ENCODE results near the gene PCCB. TPM values are rescaled to one million over a fixed set of nuclear protein-coding genes. Genes with fewer than 3 reads are reported as not detected.
"Not testable (repeated sequence)": the region's sequence is repeated elsewhere in the genome, so short reads cannot be mapped to it uniquely, and the experiment has no call there.

Gene PCCB
- total RNA-seq, 1 donor from 2014 or later: 26.2 TPM

DNA sequence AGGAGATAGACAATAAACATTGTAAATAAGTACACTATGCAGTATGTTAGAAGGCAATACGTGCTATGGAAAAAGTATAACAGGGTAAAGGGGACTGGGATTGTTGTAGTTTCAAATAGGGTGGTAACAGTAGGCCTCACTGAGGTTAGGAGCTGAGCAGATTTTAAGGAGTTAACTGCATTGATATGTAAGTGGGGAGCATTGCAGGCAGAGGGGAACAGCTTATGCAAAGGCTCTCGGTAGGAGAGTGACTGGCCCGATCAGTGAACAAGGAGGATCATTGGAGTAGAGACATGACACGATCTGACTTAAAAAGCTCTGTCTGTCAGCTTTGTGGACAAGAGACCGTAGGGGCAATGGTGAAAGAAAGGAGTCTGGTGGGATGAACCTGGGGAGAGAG is 46.8 kb downstream of the PCCB start:
- ATAC-seq: no peak

GRCh38 chr3:136297826-136298225 is 47.7 kb downstream of the PCCB start:
- intact Hi-C loops (cut with DNase I): loop anchor here (2.0 kb wide), 1 partner anchor 27 kb away; no protein-coding TSS in a partner anchor
- DNase-seq (ENCODE audit: low spot score) (no peak), ATAC-seq (no peak)

More for the DNA sequence above, 46.8 kb downstream of the PCCB start:
- intact Hi-C loops (cut with DNase I): no loop called here
- no peak for DNase-seq (ENCODE audit: low spot score)

DNA sequence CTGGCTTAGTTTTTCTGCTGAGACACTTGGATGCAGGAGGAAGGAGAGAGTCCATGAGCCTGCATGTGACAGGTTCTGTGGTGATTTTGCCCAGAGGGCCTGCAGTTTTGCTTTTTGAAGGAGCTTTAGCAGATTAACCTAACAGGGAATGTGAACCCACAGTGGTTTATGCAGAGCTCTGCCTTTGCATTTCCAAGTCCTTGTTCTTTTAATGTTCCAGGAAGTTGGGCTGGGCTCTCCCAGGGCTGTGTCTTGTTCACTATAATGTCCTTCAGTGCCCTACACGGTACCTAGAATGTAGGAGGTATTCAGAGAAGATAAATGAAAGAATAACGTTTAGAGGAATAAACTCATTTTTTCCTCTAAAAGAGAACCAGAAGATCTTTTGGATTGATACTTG is 50.3 kb downstream of the PCCB start:
- DNase-seq (ENCODE audit: low spot score) (no peak), ATAC-seq (no peak)
- intact Hi-C loops (cut with DNase I): no loop called here

DNA sequence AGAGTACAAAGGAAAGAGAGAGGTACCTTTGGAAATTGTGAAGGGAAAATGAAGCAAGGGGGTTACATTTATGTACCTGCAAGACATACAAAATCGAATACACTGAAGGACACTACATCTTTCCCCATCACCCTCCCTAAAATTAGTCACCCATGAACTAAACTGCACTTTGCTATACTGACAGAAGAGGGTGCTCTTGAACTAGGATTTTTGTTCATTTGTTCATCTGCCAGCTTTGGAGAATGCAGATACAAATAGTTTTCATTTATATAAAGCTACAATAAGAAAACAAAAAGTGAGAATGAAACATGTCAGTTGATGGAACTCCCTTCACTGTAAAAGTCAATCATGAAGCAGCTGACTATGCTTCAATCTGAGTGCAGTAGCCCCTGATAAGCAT is 55.7 kb downstream of the PCCB start:
- intact Hi-C loops (cut with DNase I): no loop called here
- DNase-seq (ENCODE audit: low spot score) (no peak), ATAC-seq (no peak)

DNA sequence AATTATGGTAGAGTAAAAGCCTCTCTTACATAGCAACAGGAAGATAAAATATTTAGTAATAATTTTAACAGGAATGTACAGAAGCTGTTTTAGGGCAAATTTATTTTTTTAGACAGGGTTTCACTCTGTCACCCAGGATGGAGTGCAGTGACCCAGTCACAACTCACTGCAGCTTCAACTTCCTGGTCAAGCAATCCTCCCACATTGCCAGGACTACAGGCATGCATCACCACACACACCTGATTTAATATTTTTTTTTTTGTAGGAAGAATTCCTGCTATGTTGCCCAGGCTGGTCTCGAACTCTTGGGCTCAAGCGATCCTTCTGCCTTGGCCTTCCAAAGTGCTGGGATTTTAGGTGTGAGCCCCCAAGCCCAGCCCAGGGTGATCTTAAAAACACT is 61.1 kb downstream of the PCCB start:
- ATAC-seq (no peak), DNase-seq (ENCODE audit: low spot score) (no peak)
- intact Hi-C loops (cut with DNase I): no loop called here

DNA sequence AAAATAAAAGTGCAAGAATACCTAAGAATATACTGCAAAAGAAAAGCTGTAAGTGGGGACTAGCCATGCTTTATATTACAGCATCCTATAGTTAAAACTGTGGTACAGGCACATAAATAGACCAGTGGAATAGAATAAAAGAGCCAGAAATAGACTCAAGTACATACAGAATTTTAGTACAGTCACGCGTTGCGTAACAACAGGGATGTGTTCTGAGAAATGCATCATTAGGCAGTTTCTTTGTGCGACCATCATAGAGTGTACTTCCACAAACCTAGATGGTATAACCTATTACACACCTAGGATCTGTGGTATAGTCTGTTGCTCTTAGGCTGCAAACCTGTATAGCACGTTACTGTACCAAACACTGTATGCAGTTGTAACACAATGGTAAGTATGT is 61.8 kb downstream of the PCCB start:
- ATAC-seq (no peak), DNase-seq (ENCODE audit: low spot score) (no peak)
- intact Hi-C loops (cut with DNase I): no loop called here

- ATAC-seq: no peak
- no peak for DNase-seq (ENCODE audit: low spot score)
- intact Hi-C loops (cut with DNase I): no loop called here
These were observed 76.2 kb downstream of the PCCB start for GRCh38 chr3:136326316-136326715.

DNA sequence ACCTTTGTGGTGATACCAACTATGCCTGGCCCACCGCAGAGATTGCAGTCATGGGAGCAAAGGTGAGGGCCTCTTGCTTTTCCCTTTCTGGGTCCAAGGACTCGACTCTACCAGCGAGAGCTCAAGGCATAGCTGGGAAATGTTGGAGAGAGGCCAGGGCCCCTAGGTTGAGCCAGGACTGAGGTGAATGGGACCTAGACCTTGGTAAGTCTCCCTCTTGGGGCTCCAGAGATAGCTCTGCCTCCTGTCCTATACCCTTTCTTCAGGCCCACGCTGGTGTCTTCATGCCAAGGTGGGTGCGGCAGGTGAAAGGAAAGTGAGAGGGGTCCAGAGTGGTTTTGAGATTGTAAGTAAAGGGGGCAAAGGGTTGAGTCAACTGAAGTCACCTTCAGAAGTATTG is 77.5 kb downstream of the PCCB start:
- intact Hi-C loops (cut with DNase I): no loop called here
- no peak for DNase-seq (ENCODE audit: low spot score)
- ATAC-seq: no peak

- no peak for DNase-seq (ENCODE audit: low spot score)
- ATAC-seq: no peak
- intact Hi-C loops (cut with DNase I): no loop called here
These were observed 79.5 kb downstream of the PCCB start for GRCh38 chr3:136329593-136329992.

- ATAC-seq: no peak
- intact Hi-C loops (cut with DNase I): no loop called here
- no peak for DNase-seq (ENCODE audit: low spot score)
These were observed 80.8 kb downstream of the PCCB start for GRCh38 chr3:136330900-136331299.

DNA sequence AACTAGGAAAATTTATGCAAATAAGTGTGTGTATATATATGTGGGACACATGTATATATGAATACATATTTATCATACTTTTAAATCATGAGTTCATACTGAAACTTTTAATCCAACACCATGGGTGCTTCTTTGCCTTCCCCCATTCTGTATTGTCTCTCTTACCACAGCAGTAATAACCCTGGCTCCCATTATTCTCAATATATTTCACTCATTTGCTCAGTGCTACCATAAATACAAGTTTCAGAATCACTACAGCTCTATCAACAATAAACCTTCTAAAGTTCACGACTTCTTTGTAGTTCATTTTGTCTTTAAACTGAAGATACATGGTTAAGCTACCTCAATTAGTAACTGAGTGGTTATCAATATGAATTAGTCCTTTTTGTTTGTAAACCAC is 82.2 kb downstream of the PCCB start:
- DNase-seq (ENCODE audit: low spot score): no peak
- no peak for ATAC-seq
- intact Hi-C loops (cut with DNase I): no loop called here

DNA sequence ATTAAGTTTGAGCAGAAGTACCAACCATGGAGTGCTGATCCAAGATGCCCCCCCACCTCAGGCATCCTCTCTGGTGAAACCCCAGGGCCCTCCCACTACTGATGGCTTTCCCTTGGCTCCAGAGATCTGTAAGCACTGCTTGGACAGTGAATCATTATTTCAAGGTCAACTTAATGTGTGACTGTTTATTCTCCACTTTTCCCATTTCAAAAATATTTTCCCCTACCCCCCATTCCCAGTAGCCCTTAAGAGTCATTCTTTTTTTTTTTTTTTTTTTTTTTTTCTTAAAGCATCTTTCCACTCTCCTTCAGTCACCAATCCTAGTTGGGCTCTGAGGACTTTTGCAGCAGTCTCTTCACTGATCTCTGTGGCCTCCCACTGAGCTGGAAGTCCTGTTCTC is 82.6 kb downstream of the PCCB start:
- no peak for DNase-seq (ENCODE audit: low spot score)
- no peak for ATAC-seq
- intact Hi-C loops (cut with DNase I): no loop called here

- DNase-seq (ENCODE audit: low spot score) (no peak), ATAC-seq (no peak)
- intact Hi-C loops (cut with DNase I): no loop called here
These were observed 84.1 kb downstream of the PCCB start for GRCh38 chr3:136334209-136334608.

DNA sequence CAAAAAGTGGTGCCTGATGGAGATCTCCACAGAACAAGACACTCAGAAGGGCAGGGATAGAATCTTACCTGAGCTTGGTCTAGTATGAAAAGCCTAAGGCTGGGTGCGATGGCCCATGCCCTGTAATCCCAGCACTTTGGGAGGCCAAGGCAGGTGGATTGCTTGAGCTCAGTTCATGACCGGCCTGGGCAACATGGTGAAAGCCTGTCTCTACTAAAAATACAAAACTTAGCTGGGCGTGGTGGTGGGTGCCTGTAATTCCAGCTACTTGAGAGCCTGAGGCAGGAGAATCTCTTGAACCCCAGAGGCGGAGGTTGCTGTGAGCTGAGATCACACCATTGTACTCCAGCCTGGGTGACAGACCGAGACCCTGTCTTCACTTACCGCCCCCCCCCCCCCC is 84.6 kb downstream of the PCCB start:
- DNase-seq (ENCODE audit: low spot score); intact Hi-C loops (cut with DNase I); ATAC-seq: not testable (repeated sequence)

GRCh38 chr3:136336329-136337100 is 86.4 kb downstream of the PCCB start:
- ATAC-seq: no peak
- DNase-seq (ENCODE audit: low spot score): no peak
- intact Hi-C loops (cut with DNase I): no loop called here

DNA sequence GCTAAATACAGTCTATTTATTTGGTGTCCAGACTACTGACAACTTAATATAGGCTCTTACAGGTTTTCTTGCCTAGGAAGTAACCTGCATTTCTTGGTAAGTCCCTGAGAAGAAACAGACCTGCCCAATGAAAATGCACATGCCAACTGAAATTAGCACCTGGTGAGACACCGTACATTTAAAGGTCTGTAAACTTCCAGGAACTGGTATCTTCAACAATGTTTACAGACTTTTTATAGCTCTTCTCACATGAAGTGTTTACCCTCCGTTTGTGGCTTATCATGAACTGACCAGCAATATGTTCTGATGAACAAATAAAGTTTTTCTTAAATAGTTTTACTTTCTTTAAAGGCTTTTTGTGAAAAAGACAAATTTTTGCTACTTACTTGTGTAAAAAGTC is 93.3 kb downstream of the PCCB start:
- intact Hi-C loops (cut with DNase I): no loop called here
- ATAC-seq (no peak), DNase-seq (ENCODE audit: low spot score) (no peak)

DNA sequence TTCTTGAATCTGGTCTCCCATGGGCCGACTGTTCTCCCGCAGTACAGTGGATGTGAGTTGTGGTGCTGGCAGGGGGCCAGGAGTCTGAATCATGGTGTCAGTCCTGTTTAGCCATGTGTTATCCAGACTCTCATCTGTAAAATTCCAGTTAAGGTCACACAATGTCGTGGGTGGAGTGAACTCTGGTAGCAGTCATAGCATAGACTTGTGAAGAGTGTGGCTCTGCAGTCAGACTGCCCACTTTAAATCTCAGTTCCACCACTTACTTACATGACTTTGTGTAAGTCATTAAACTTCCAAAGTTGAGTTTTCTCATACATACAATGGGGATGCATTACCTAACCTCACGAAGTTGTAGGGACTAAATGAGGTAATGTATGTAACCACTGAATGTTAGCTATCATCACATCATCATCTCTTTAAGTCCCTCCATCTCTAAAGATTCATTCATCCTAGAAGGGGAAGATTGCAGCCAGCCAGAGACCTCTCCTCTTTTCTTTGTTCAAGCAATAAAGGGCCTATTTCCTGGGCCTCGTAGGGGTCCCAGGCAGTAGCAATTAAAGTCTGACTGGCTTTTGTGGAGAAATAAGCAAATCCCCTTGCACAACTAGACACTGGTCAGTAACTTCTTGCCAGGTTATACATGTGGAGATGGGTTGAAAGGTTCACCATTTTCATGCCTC is 93.9 kb downstream of the PCCB start:
- ATAC-seq (peak; percentile 68), DNase-seq (ENCODE audit: low spot score) (peak; percentile 86)
- intact Hi-C loops (cut with DNase I): no loop called here

DNA sequence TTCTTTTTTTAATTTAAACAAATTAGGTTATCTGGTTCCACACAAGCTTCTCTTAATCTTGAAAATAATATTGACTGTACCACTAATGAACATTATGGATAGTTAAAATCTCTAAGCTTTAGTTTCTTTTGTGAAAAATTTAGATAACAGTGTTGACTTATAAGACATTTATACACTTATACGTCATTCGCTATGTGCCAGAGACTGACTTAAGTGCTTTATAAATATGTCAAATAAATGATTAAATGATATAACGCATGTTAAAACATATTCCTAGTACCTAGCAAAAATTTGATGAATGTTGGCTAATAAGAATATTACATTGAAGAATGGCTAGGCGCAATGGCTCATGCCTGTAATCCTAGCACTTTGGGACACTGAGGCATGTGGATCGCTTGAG is 96.3 kb downstream of the PCCB start:
- intact Hi-C loops (cut with DNase I): no loop called here
- no peak for DNase-seq (ENCODE audit: low spot score)
- no peak for ATAC-seq

GRCh38 chr3:136350132-136350531 is 100.0 kb downstream of the PCCB start:
- peak; percentile 39 for ATAC-seq
- intact Hi-C loops (cut with DNase I): no loop called here
- no peak for DNase-seq (ENCODE audit: low spot score)

- intact Hi-C loops (cut with DNase I): no loop called here
- no peak for DNase-seq (ENCODE audit: low spot score)
- no peak for ATAC-seq
These were observed 100.4 kb downstream of the PCCB start for GRCh38 chr3:136350557-136350956.

DNA sequence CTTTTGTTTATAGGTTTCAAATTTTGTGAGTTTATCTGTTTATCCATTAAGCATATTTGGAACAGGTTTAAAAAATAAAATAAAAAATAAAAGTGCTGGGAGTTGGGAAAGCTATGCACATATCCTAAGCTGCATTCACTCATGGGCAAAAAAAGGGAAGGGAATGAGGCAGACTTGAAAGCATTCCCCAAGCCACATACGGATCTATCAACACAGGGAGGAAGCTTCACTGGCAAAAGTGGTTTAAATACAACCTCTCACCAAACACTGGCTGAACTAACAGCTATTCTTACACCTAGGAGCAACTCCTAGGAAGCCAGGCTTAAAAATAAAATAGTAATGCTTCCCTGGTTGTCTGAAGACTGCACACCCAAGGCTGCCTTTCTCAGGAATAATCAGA is 101.2 kb downstream of the PCCB start:
- DNase-seq (ENCODE audit: low spot score): no peak
- intact Hi-C loops (cut with DNase I): no loop called here
- ATAC-seq: no peak
